H9 (cell line): ENCODE measurements around the gene GSTO2. TPM values are rescaled to one million over a fixed set of nuclear protein-coding genes. Genes with fewer than 3 reads are reported as not detected.

ENCODE experiments used
- DNase-seq: peaks from one replicate; pipeline ENCODE4 v3.0.0-alpha.2; 2017
- H2AFZ ChIP-seq: one replicate; pipeline ENCODE4 v1.6.1; 2013; ENCODE audit warnings: mild to moderate bottlenecking, low read length, control low read depth, moderate library complexity
- H2AK5ac ChIP-seq: 2 replicates; pipeline ENCODE4 v1.6.1; 2013; ENCODE audit warnings: low read length, control low read depth, mixed read lengths; ENCODE audit not compliant: insufficient read length
- H2BK120ac ChIP-seq: one replicate; pipeline ENCODE4 v1.6.1; 2013; ENCODE audit warnings: low read depth, mild to moderate bottlenecking, low read length, control low read depth, inconsistent platforms; ENCODE audit not compliant: poor library complexity, severe bottlenecking
- H2BK12ac ChIP-seq: 2 replicates; pipeline ENCODE4 v1.6.1; 2013; ENCODE audit warnings: low read length, control low read depth, mixed read lengths, low read depth; ENCODE audit not compliant: insufficient read length
- H2BK15ac ChIP-seq: 2 replicates; pipeline ENCODE4 v1.6.1; 2013; ENCODE audit warnings: low read depth, low read length, control low read depth
- H2BK20ac ChIP-seq: one replicate; pipeline ENCODE4 v1.6.1; 2013; ENCODE audit warnings: low read depth, mild to moderate bottlenecking, low read length, control low read depth, inconsistent platforms; ENCODE audit not compliant: poor library complexity, severe bottlenecking
- H2BK5ac ChIP-seq: 2 replicates; pipeline ENCODE4 v1.6.1; 2013; ENCODE audit warnings: low read length, control low read depth, mixed read lengths; ENCODE audit not compliant: insufficient read length
- H3K14ac ChIP-seq: 2 replicates; pipeline ENCODE4 v1.6.1; 2013; ENCODE audit warnings: low read length, control low read depth; ENCODE audit not compliant: insufficient read depth
- H3K18ac ChIP-seq: 2 replicates; pipeline ENCODE4 v1.6.1; 2013; ENCODE audit warnings: low read depth, mild to moderate bottlenecking, mixed read lengths, low read length, control low read depth; ENCODE audit not compliant: insufficient read length
- H3K23ac ChIP-seq: 2 replicates; pipeline ENCODE4 v1.6.1; 2013; ENCODE audit warnings: low read length, control low read depth, mixed read lengths, low read depth; ENCODE audit not compliant: insufficient read length
- H3K23me2 ChIP-seq: 2 replicates; pipeline ENCODE4 v1.6.1; 2013; ENCODE audit warnings: low read depth, mild to moderate bottlenecking, mixed read lengths, low read length, control low read depth; ENCODE audit not compliant: insufficient read length, poor library complexity, severe bottlenecking
- H3K27ac ChIP-seq: 2 replicates; pipeline ENCODE4 v1.5.1; 2013; ENCODE audit warnings: low read length, control low read depth, mixed read lengths, low read depth; ENCODE audit not compliant: insufficient read length
- H3K27me3 ChIP-seq: 2 replicates; pipeline ENCODE4 v1.6.1; 2013; ENCODE audit warnings: low read length, control low read depth, inconsistent platforms; ENCODE audit not compliant: insufficient read depth
- H3K4ac ChIP-seq: 2 replicates; pipeline ENCODE4 v1.6.1; 2013; ENCODE audit warnings: low read depth, mild to moderate bottlenecking, control low read depth, inconsistent platforms, low read length, moderate library complexity
- H3K4me1 ChIP-seq: 2 replicates; pipeline ENCODE4 v1.6.1; 2013; ENCODE audit warnings: low read length, control low read depth, inconsistent platforms; ENCODE audit not compliant: insufficient read depth
- H3K4me2 ChIP-seq: 2 replicates; pipeline ENCODE4 v1.6.1; 2013; ENCODE audit warnings: low read length, control low read depth, mixed read lengths; ENCODE audit not compliant: insufficient read length, insufficient read depth
- H3K56ac ChIP-seq: 2 replicates; pipeline ENCODE4 v1.6.1; 2013; ENCODE audit warnings: low read depth, mild to moderate bottlenecking, mixed read lengths, low read length, control low read depth; ENCODE audit not compliant: insufficient read length
- H3K79me1 ChIP-seq: 2 replicates; pipeline ENCODE4 v1.6.1; 2013; ENCODE audit warnings: low read depth, mild to moderate bottlenecking, moderate library complexity, low read length, control low read depth, inconsistent platforms; ENCODE audit not compliant: insufficient read depth, poor library complexity, severe bottlenecking
- H3K79me2 ChIP-seq: 2 replicates; pipeline ENCODE4 v1.6.1; 2013; ENCODE audit warnings: low read length, control low read depth, inconsistent platforms; ENCODE audit not compliant: insufficient read depth
- H3K9ac ChIP-seq: 2 replicates; pipeline ENCODE4 v1.6.1; 2013; ENCODE audit warnings: low read length, control low read depth, mixed read lengths; ENCODE audit not compliant: insufficient read length; ENCODE audit errors: extremely low read depth
- H3K9me3 ChIP-seq: one replicate; pipeline ENCODE4 v1.6.1; 2013; ENCODE audit warnings: low read depth, low read length, inconsistent platforms; ENCODE audit not compliant: control insufficient read depth
- H3T11ph ChIP-seq: one replicate; pipeline ENCODE4 v1.6.1; 2013; ENCODE audit warnings: mild to moderate bottlenecking, low read length, control low read depth, inconsistent platforms
- H4K20me1 ChIP-seq: one replicate; pipeline ENCODE4 v1.6.1; 2013; ENCODE audit not compliant: control insufficient read depth, insufficient read length, insufficient read depth
- H4K5ac ChIP-seq: 2 replicates; pipeline ENCODE4 v1.6.1; 2013; ENCODE audit warnings: low read depth, mild to moderate bottlenecking, mixed read lengths, low read length, control low read depth; ENCODE audit not compliant: insufficient read length
- H4K8ac ChIP-seq: replicated peaks from 2 replicates; pipeline ENCODE4 v1.6.1; 2013; ENCODE audit warnings: low read length, control low read depth, mixed read lengths, low read depth; ENCODE audit not compliant: insufficient read length
- H4K91ac ChIP-seq: 2 replicates; pipeline ENCODE4 v1.6.1; 2013; ENCODE audit warnings: low read depth, mild to moderate bottlenecking, moderate library complexity, mixed read lengths, low read length, control low read depth; ENCODE audit not compliant: insufficient read length
- H3K27ac Mint-ChIP-seq, 3 experiments: 2 replicates in 2 of 3; 3 replicates in 1 of 3; pipeline ENCODE4 v1.8.0; 2020 to 2021; ENCODE audit warnings: mixed read lengths in 3 of 3, mild to moderate bottlenecking in 1 of 3, moderate library complexity in 1 of 3
- H3K27me3 Mint-ChIP-seq: 2 replicates; pipeline ENCODE4 v1.8.0; 2021; ENCODE audit warnings: low read depth, mild to moderate bottlenecking, moderate library complexity, mixed read lengths
- H3K36me3 Mint-ChIP-seq, 3 experiments: 2 replicates in 2 of 3; 3 replicates in 1 of 3; pipeline ENCODE4 v1.8.0; 2020 to 2021; ENCODE audit warnings: low read depth in 3 of 3, mixed read lengths in 3 of 3; ENCODE audit not compliant: insufficient read depth in 1 of 3
- H3K4me1 Mint-ChIP-seq, 2 experiments: 2 replicates each; pipeline ENCODE4 v1.8.0; 2020; ENCODE audit warnings: mixed read lengths in 2 of 2
- H3K4me3 Mint-ChIP-seq, 2 experiments: 2 replicates in 1 of 2; 3 replicates in 1 of 2; pipeline ENCODE4 v1.8.0; 2020 to 2021; ENCODE audit warnings: mild to moderate bottlenecking in 2 of 2, mixed read lengths in 2 of 2, moderate library complexity in 1 of 2
- H3K9me3 Mint-ChIP-seq, 2 experiments: 2 replicates in 1 of 2; 3 replicates in 1 of 2; pipeline ENCODE4 v1.8.0; 2020; ENCODE audit warnings: mild to moderate bottlenecking in 2 of 2, mixed read lengths in 2 of 2, moderate library complexity in 1 of 2
- CTCF ChIP-seq: fragments of 200-600 bp; sonication (generic); conservative IDR thresholded peaks from 3 replicates; pipeline ENCODE4 v1.8.0; 2021; ENCODE audit warnings: antibody characterized with exemption, mild to moderate bottlenecking
- WGBS: extraction: QIAGEN DNeasy Blood & Tissue Kit; methylation state at CpG from one replicate; pipeline ENCODE4 v1.1.7; 2013; ENCODE audit warnings: missing lambda C conversion rate, low lambda C conversion rate, mixed read lengths; ENCODE audit not compliant: insufficient read length; ENCODE audit errors: extremely low coverage; 5-methylcytosine and 5-hydroxymethylcytosine counted together
- total RNA-seq: library from RNA; stranded (reverse); gene quantifications from 2 replicates; pipeline ENCODE4 v1.2.1, GENCODE V29; 2021

Gene GSTO2
- total RNA-seq, 1 experiment from 2014 or later, result 14.5 TPM

- H2BK20ac ChIP-seq, result no peak overlapping the region
- H3K9me3 ChIP-seq, result no peaks in the 10 kb centered on the region
- no peak overlapping the region for H3K4me2 ChIP-seq
- Mint-ChIP-seq H3K4me3 (no peak overlapping the region), H3K9me3 (peaks cover 6 to 9% of the 10 kb centered on the region in 2 experiments; a peak in 2 of 5 replicates), H3K4me1 (peaks cover 0 to 3% of the 10 kb centered on the region in 2 experiments; a peak in 1 of 4 replicates), H3K27ac (no peak overlapping the region), H3K27me3 (no peaks in the 10 kb centered on the region; the same call in 1 of the 2 replicates), H3K36me3 (peaks cover 3 to 5% (median 5%) of the 10 kb centered on the region in 3 experiments; a peak in 5 of 7 replicates)
- no peaks in the 10 kb centered on the region for H3K79me2 ChIP-seq
- no peak overlapping the region for H3T11ph ChIP-seq
- H4K8ac ChIP-seq, result no peak overlapping the region
- no peak overlapping the region for H3K56ac ChIP-seq
- no peak overlapping the region for H3K23ac ChIP-seq
- H2BK120ac ChIP-seq, result no peak overlapping the region
- no peak overlapping the region for H4K91ac ChIP-seq
- H2BK15ac ChIP-seq, result no peak overlapping the region
- no peak overlapping the region for H2BK5ac ChIP-seq
- no peak overlapping the region for H3K4ac ChIP-seq
- no peak overlapping the region for H2AK5ac ChIP-seq
- no CpG with 5 or more reads among the region's 2 CpGs for WGBS
- H2BK12ac ChIP-seq, result no peak overlapping the region
- DNase-seq, result no peak
- no peak overlapping the region for H3K9ac ChIP-seq
- H4K20me1 ChIP-seq, result no peaks in the 10 kb centered on the region
- no peak overlapping the region for H3K14ac ChIP-seq
- H2AFZ ChIP-seq, result no peak overlapping the region
- H4K5ac ChIP-seq, result no peak overlapping the region
- no peaks in the 10 kb centered on the region for H3K23me2 ChIP-seq
- no peak overlapping the region for H3K27ac ChIP-seq
- no peak overlapping the region for H3K18ac ChIP-seq
- no peaks in the 10 kb centered on the region for H3K27me3 ChIP-seq
- H3K4me1 ChIP-seq, result no peaks in the 10 kb centered on the region
- TF ChIP-seq CTCF, result no peak
- H3K79me1 ChIP-seq, result no peaks in the 10 kb centered on the region
These were observed 28.9 kb upstream of the GSTO2 start for GRCh38 chr10:104240078-104240477.
